Panc1 (cell line): ENCODE results near the gene TPRN.

Experiments
- CTCF ChIP-seq: fragments of 450-650 bp; IDR thresholded peaks from 2 replicates; pipeline ENCODE4 v1.5.1; 2017; ENCODE audit warnings: mild to moderate bottlenecking
- POLR2AphosphoS5 ChIP-seq: IDR thresholded peaks from 2 replicates; pipeline ENCODE4 v1.6.1; 2012; ENCODE audit warnings: mild to moderate bottlenecking, low read depth, low read length, moderate library complexity
- REST ChIP-seq, 2 experiments: IDR thresholded peaks; 2 replicates each; pipeline ENCODE4 v1.6.1; 2011 to 2012; ENCODE audit warnings: low read depth in 2 of 2, control low read depth in 1 of 2, low read length in 1 of 2, mild to moderate bottlenecking in 1 of 2, moderate library complexity in 1 of 2; ENCODE audit not compliant: insufficient read depth in 1 of 2
- SIN3A ChIP-seq: IDR thresholded peaks from 2 replicates; pipeline ENCODE4 v1.6.1; 2012; ENCODE audit warnings: low read depth, mild to moderate bottlenecking, low read length, moderate library complexity, borderline replicate concordance; ENCODE audit not compliant: insufficient read depth
- TCF7L2 ChIP-seq: IDR thresholded peaks from 2 replicates; pipeline ENCODE4 v1.6.1; 2011; ENCODE audit warnings: mild to moderate bottlenecking, low read depth, low read length, inconsistent platforms

GRCh38 chr9:137228968-137229896, 28.7 kb upstream of the TPRN start:
- no peak for TF ChIP-seq CTCF
- TF ChIP-seq REST (IDR thresholded peaks at IDR 0.05; ENCODE audit: insufficient read depth in 1 of 2, low read depth in 2 of 2, low read length in 1 of 2), result no peak
- TF ChIP-seq SIN3A, result no peak
- TF ChIP-seq POLR2AphosphoS5, result no peak
- no peak for TF ChIP-seq TCF7L2
